Activated gamma-delta T cell treated with anti-CD3 and anti-CD28 coated beads, Interleukin-2, amount 50 U/mL, for 16 hours (primary cell): ENCODE results near the gene SPNS3.

Source experiments
- DNase-seq: peaks from one replicate; pipeline ENCODE4 v3.0.0-alpha.2; 2020; ENCODE audit warnings: low read depth

The SPNS3 gene

GRCh38 chr17:4469552-4469951 is 35.8 kb downstream of the SPNS3 start:
- no peak for DNase-seq

GRCh38 chr17:4472286-4472685 is 38.5 kb downstream of the SPNS3 start:
- no peak for DNase-seq

GRCh38 chr17:4474093-4474492 is 40.4 kb downstream of the SPNS3 start:
- no peak for DNase-seq

DNA sequence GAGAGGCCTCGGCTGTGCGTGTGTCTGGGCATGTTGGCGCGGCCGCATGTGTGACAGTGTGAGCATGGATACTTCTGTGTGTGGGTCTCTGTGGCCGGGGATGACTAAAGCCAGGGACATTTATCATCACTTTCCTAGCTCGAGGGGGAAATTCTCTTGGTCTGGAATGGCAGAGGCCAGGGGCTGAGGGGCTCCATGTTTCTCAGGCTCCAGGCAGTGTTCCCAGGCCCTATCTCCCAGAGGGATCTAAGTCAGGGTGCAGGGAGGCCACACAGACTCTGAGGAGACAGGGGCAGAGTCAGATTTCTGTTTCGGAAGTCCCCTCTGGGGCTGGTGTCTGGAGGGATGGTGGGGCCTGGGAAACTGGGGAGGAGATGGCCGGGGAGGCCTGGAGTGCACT is 41.3 kb downstream of the SPNS3 start:
- DNase-seq, result no peak

DNA sequence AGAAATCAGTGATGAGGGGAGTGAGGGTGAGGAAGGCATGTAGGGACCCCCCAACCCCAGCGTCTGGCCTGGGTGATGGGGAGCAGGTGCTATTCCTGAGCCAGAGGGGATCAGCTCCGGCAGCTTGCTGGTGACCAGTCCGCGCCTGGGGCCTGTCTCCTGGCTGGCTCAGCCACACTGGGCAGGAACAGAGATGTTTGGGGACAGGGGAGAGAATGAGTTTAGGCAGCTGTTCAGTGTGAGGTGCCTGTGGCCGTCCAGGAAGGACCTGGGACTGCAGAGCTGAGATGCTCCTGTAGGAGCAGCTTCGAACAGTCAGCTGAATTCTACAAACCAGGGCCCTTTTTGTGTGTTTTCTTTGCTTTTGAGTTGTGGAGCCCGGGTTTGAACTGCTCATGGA is 41.7 kb downstream of the SPNS3 start:
- DNase-seq, result no peak

DNA sequence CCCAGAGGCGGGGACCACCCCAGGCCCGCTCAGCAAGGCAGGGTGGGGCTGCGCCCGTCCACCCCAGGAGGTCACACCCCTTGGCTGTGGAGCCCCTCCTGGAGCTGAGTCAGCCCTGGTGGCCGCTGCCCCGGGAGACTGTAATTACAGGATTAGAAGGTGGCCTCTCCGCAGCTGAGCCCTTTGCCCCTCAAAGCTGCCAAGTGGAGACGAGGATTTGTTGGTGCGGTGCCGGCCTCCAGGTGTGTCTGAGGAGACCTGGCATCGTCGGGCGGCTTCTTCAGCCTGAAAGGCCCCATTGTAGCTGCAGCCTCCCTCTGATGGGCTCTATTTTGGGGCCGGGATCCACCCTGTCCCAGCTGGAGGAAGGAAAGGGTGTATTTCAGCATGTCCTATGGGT is 42.3 kb downstream of the SPNS3 start:
- DNase-seq, result no peak

DNA sequence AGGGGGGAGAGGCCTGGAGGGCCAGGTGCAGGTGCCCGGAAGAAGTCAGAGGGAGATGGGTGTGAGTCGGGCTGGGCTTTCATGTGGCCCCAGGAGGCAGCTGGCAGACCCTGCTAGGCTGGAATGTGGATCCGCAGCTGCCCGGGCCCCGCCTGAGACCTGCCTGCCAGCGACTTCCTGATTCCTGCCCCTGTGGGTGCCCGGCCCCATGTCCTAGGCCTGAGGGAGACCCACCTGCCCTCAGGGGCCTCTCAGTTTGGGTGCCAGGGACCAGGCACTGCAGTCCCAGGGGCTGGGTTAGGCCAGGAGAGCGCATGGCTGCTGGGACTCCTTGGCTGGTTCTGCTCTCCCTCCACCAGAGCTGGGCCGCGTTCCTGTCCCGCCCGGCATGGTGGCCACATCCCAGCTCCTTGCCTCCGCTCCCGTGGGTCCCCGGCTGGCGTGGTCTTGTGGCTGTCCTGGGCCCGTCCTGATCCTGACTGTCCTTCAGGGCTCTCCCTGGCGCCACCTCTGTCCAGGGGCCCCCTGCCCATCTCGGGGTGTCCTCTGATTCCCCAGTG is 42.9 kb downstream of the SPNS3 start:
- DNase-seq, result no peak

DNA sequence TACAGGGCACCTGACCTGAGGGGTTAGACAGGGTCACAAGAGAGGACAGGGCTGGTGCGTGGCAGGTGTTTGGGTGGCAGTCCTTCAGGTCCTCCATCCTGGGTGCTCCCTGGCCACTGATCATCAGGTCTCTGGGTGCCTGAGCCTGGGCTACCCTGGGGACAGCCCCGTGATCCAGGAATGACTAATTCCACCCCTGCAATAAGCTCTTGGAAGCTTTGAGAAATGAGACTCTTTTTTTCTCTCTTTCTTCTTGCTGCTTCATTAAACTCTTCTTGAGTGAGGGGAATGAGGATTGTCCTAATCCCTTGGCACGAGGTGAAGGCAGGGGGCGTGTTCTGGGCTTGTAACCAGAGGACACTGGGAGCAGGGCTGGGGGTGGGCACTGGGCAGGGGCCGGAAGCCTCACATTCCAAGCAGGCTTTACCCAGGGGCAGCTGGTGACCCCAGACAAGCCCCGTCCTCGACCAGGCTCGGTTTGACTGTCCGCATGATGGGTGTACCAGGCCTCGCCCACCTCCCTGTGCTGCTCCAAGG is 43.6 kb downstream of the SPNS3 start:
- no peak for DNase-seq

GRCh38 chr17:4478318-4478830 is 44.6 kb downstream of the SPNS3 start:
- no peak for DNase-seq

- no peak for DNase-seq
These were observed 45.7 kb downstream of the SPNS3 start for GRCh38 chr17:4479340-4479981.

DNA sequence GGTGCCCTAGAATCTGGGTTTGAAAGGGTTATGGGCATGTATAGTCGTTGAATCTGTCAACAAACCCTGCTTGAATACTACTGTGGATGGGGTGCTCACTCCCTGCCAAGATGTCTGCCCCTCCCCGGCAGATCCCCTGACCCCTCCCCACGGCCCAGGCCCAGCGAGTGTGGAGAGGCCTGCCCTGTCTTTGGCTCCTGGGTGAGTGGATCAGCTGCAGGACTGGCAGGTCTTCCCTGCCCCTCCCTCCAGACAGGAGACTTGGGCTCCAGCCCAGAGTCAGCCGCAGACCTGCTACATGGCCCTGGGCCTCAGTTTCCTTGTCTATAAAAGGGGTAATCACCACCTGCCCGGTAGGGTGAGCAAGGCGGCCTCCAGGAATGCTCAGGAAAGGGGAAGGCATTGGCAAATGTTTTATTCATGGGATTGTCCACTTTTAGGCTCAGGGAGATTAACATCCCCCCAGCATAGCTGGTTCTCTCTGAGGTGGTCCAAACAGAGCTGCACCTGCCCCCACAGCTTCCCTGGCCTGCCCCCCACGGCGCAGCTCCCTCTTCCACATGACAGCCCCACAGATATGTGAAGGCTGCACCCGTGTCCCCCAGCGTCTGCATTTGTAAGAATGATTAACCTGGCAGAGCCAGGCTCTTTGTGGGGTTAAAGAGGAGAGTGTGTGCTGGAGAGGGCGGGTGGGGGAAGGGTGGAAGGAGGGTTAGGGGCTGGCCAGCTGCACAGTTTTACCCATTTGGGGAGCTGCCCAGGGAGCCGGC is 46.4 kb downstream of the SPNS3 start:
- DNase-seq, result no peak

GRCh38 chr17:4480929-4481898 is 47.5 kb downstream of the SPNS3 start:
- DNase-seq, result peak; percentile 24

GRCh38 chr17:4482338-4483011 is 48.7 kb downstream of the SPNS3 start:
- no peak for DNase-seq

- no peak for DNase-seq
These were observed 49.5 kb downstream of the SPNS3 start for GRCh38 chr17:4483012-4483840.

- peak; percentile 29 for DNase-seq
These were observed 52.2 kb downstream of the SPNS3 start for GRCh38 chr17:4485676-4486646.

DNA sequence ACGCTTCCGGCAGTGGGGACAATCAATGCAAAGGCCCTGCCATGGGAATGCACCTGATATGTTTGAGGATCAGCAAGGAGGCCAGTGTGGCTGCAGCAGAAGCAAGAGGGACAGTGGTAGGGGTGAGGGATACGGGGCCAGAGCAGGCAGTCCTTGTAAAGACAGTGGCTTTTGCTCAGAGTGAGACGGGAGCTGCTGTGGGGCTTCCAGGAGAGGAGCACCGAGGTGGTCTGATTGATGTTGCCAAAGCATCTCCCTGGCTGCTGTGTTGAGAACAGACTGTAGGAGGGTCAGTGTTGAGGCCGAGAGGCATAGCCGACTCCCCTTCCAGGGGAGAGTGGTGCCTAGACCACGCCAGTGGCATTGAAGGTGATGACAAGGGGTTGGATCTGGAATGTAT is 53.6 kb downstream of the SPNS3 start:
- no peak for DNase-seq

DNA sequence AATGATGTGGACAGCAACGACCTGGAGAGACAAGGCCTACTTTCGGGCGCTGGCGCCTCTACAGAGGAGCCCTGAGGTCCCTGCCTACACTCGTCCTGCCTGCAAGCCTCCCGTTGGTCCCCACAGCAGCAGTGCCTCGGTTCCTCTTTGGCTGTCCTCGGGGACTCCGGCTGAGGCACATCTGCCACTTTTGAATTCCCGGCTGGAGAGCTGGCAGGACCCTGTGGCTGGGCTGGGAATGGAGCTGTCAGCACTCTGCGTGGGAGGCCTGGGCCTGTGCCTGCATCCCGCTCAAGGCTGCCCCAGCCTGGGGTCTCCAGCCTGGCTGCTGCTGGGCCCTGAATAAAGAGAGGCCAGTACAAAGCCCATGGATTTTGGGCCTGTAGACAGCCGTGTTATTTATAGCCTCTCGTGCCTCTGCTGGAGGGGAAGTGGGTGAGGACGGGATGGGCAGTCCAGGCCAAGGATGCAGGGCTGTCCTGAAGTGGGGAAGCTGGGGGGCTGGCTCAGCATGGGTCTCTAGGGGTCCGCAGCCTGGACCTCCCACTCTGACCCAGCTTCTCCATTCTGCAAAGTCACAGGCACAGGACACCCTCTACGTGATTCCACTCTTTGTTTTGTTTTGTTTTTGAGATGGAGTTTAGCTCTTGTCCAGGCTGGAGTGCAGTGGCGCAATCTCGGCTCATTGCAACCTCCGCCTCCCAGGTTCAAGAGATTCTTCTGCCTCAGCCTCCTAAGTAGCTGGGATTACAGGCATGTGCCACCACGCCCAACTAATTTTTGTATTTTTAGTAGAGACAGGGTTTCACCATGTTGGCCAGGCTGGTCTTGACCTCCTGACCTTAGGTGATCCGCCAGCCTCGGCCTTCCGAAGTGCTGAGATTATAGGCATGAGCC is 54.3 kb downstream of the SPNS3 start:
- no peak for DNase-seq

DNA sequence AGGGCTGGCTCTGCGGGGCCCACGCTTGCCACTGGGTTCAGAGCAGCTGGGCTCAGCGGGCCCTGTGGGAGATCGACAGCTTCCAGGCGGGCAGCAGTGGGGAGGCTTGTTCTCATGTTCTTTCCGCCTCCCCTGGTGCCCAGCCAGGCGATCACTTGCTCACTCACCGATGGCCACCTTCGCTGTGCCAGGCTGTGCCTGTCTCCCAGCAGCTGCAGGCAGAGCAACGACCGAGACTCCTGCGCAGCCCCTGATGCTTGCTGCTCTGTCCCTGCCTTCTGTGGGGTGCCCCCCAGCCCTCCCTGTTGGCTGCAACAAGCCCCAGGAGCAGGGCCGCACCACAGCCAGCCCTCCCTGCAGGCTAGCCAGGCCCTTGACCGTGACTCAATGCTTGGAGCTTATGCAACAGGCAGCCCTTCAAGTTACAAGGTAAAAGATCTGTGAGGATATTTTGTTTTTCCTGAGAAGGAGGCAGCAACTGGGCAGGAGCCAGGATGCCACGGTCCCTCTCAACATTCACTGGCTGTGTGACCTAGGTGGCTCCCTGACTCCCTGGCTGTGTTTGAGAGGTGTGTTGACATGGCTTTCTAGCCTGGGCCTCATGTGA is 55.4 kb downstream of the SPNS3 start:
- no peak for DNase-seq
